ENCODE data around the gene SYCN.

SYCN gene

DNA sequence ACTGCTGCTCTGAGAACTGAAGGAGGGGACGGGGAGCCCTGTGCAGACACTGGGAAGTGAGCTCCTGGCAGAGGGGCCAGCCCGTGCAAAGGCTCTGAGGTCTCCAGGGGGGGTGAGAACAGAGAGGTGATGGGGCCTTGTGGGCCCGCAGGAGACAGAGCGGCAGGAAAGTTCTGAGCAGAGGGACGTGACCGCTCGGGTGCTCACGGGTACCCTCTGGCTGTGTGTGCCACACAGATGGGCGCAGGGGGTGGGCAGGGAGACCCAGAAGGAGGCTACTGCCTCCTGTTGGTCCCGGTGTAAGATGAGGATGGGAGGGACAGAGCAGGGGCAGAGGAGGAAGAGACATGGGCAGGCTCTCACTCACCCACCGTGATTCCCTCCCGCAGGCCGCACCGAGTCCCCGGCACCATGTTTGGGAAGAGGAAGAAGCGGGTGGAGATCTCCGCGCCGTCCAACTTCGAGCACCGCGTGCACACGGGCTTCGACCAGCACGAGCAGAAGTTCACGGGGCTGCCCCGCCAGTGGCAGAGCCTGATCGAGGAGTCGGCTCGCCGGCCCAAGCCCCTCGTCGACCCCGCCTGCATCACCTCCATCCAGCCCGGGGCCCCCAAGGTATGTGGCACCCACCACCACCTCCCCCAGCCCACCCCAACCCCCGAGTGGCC is 34.8 kb downstream of the SYCN start:
- no peak for DNase-seq

DNA sequence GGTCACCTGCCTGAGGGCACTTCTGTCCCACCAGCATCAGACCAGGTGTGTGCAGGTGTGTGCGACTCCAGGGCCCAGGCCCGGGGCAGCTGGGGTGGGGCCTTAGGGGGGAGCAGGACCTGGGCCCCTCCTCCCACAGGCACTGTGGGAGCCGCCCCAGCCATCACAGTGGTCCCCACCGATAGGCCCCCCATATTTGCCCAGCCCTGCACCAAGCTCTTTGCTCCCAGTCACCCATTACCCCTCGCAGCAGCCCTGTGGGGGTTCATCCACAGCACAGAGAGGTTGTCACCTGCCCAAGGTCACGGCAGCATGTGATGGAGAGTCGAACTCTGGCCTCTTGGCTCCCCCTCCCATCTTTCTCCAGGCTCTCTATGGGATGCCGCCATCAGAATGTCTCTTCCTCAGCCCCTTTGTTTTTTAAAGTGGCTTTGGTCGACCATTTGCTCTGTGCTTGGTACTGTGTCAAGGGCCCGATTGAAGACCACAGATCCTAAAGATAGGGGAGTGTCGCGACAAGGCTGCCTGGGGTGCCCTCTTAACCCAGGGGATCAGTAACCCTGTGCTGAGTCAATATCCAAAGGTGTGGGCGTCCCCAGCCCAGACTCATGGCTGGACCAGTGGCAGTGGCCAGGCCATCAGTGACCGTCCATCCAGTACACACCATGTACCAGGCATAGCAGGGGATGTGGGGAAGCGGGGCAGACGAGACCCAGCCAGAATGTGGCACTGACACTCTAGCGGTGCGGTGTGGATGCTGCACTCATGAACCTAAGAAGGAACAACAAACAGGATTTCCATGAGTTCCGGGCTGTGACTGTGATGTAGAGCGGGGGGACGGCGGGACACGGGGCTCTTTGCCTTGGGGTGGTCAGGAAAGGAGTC is 35.6 kb downstream of the SYCN start:
- no peak for DNase-seq

DNA sequence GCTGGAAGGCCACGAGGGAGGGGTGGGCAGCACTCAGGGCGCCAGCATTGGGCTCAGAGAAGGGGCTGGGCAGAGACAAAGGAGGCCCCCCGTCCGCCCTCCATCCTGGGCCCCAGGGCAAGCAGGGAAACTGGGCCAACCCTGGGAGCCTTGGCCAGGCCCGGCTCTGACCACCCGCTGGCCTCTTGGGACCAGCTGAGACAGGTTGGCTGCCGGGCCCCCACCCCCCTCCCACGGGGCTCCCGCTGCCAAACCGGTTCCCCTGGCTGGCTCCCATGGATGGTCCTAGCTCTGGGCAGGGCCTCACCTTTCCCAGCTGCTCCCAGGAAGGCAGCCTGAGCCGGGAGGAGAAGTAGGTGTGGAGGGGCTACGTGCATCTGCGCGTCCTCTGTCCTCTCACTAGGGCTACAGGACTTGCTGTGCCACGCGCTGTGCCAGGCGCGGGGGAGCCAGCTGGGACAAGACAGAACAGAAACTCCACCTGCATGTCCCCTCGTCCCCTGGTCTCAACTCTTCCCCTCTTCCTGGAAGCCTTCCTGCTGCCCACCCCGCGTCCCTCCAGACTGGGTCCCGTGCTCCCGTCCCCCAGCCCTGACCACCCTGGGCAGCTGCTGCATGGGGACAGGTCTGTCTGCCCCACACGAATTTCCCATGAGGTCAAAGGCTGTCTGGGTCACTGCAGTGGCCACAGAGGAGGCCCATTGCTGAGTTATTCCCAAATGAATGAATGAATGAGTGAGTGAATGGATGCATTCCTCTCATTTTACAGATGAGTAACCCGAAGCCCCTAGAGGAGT is 36.4 kb downstream of the SYCN start:
- no peak for DNase-seq

- DNase-seq: no peak
These were observed 37.3 kb downstream of the SYCN start for GRCh38 chr19:39166571-39167391.

DNA sequence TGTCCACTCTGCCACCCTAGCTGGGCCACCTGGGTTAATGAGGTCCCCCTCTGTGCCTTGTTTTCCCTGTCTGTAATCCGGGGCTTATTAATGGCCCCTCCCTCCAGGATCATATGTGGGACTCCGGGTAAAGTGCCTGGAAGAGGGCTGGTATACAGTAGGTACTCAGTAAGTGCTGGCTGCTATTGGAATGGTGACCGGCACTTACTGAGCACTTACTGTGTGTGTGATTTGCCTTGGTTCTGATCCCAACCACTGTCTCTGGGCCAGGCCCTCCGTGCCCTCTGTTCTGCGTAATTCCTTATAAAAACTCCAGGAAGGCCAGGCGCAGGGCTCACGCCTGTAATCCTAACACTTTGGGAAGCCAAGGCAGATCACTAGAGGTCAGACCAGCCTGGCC is 38.2 kb downstream of the SYCN start:
- no peak for DNase-seq

DNA sequence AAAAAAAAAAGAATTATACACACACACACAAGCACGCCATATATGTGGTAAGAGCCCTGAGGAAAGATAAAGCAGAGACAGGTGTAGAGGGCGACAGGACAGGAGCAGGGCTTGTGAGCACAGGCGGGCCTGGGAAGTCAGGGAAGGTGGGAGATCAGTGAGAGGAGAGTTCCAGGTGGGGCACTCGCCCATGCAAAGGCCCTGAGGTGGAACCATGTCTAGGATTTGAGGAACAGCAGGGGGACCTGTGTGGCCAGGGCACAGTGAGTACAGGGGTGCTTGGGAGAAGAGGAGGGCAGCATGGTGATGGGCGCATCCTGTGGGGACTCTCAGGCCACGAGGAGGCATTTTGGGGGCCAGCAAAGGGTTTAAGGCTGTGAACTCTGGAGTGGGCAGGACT is 39.8 kb downstream of the SYCN start:
- DNase-seq: no peak

DNA sequence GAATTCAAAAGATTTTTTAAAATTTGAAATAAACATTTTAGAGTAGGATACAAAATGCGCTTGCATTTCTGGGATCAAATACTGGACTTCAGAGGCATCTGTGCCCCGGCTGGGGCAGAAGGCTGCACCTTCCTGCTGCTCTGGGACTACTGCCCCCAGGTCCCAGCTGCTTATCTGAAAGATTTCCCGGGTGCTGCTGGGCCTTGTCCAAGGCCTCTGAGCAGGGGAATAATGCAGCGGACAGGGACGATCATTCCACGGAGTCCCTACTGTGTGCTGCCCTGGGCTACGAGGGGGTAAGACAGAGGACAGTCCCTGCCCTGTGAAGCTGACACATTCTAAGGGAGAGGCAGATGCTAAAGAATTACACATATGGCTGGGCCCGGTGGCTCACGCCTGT is 40.4 kb downstream of the SYCN start:
- no peak for DNase-seq

DNA sequence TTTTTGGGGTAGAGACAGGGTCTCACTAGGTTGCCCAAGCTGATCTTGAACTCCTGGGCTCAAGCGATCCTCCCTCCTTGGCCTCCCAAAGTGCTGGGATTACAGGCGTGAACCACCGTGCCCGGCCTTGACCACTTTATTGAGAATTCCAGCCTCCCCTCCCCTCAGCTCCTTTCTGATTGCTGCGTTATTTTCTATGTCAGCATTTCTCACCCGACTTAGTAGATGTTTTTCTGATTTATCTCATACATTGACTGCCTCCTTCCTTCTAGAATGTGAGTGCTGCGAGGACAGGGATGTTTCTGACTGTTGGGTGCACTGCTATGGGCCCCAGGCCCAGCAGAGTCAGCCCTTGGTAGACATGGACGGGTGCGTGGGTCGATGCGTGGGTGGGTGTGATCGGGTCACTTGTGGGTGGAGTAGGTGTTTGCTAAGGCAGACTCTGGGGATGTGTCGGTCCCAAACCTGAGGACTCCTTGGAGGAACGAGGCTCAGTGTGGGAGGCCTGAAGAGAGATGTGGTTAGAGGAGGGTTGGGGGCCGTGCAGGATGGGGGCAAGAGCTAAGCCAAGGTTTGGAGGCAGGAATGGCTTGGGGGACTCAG is 41.5 kb downstream of the SYCN start:
- DNase-seq: no peak

- DNase-seq: no peak
These were observed 43.0 kb downstream of the SYCN start for GRCh38 chr19:39160889-39161672.

- no peak for DNase-seq
These were observed 43.6 kb downstream of the SYCN start for GRCh38 chr19:39160523-39160861.

DNA sequence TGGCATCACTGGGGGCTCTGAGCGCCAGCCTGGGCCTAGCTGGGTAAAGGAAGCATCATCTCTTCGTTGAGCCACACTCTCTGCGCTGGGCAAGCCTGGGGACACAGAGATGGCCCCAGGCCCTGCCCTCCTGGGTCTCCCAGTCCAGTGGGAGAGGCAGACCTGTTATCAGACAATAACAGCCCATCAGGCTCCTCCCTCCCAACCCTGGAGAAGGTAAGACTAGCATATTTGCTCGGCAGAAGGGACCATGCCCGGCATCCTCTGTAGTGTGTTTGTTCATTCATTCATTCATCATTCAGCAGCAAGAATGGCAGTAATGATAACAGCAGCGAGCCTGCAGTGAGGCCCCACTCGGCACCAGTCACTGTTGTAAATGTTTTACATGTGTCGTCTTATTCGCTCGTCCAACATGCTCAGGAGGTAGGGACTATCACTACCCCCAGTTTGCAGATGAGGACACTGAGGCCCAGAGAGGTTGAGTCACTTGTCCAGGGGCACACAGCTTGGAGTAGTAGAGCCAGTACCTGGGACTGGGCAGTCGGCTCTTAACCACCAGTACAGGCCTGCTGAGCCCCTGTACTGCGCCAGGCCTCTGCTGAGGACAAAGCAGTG is 45.3 kb downstream of the SYCN start:
- no peak for DNase-seq

DNA sequence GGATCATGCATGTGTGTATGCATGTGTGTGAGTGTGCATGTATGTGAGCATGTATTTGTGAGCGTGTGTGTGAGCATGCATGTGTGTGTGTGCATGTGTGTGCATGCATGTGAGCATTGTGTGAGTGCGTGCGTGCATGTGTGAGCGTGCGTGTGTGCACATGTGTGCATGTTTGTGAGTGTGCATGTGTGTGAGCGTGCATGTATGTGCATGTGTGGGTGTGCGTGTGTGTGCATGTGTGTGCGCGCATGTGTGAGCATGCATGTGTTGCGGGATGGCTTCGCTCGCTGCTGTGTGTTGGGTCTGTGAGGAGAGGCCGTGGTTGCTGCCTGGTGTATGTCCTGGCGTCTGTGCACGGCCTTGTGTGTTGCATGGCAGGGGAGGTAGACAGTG is 46.1 kb downstream of the SYCN start:
- no peak for DNase-seq

DNA sequence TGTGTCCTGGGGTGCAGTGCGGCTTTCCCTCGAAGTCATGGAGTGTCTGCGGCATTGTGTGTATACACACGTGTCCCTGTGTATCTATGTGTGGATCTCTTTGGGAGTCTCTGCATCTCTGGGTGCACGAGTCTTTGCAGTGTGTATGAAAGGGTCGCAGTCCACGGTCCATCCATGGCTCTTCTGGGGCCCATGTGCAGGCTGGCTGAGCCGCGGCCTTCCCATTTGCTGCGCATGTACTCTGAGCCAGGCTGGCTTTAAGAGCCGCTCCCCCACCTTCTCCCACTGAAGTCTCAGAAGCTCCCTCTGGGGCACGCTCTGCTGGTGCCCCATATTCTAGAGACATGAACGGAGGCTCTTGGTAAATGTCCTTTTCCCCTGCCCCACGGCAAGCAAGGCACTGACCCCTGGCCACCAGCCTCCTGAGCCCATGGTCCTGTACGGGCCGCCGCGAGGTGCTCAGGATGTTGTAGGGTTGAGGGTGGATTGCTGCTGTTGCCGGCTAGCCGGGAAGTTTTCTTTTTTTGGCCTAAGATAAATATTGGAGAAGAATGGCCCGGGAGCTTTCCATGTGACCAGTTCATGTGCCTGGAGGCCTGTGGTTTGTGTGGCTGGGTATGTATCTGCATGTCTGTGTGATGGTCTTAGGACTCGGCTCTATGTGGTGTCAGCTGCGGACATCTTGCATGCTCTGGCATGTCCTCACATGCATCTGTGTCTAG is 46.6 kb downstream of the SYCN start:
- DNase-seq: no peak

- DNase-seq: no peak
These were observed 47.5 kb downstream of the SYCN start for GRCh38 chr19:39156326-39157230.

DNA sequence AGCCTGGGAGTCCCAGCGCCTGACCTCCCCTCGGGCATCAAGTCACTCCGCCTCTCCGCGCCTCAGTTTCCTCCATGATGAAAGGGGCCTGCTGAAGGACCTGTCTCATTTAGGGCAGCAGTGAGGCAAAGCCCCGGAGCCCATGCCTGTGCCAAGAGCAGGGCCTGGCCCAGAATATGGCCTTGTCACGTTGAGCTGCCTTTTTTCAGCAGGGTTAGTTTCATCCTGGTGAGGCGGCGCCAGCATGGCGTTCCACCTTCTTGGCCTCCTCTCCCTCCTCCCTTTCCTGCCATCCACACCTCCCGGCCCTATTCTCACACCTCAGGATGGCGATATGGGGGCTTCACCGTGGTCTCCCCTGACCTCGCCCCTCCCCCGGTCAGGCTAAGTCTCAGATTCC is 48.3 kb downstream of the SYCN start:
- no peak for DNase-seq

GRCh38 chr19:39155114-39155700 is 48.9 kb downstream of the SYCN start:
- DNase-seq: no peak

- DNase-seq: no peak
These were observed 49.4 kb downstream of the SYCN start for GRCh38 chr19:39154629-39155100.

DNA sequence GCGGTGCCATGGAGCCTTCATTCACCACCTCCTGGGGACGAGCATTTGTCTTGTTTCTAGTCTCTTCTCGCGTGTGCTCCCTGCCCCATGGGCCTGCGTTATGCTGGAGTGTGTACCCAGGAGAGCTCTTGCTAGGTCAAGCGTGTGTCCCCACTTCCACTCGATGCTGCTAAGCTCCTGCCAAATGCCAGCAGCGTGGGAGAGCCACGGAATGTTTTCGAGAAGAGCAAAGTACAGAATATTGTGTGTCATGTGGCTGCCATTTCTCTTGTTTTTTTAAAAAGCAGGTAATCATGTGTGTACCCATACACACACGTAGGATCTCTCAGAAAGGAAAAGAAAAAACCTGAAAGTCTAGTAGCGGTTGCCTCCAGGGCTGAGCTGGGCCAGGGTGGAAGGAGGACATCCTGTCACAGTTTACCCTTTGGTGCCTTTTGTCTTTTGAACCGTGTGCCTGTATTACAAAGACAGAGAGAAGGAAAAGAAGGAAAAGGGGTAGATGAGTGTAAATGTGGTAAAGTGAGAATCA is 49.9 kb downstream of the SYCN start:
- no peak for DNase-seq

Data from NCI-H187 treated with DMSO at 0.1 percent for 48 hours (cell line).